ENCODE data around the gene EXOG.
A peak's percentile ranks its signal among the peaks of the same experiment; 100 is the strongest.

EXOG gene

DNA sequence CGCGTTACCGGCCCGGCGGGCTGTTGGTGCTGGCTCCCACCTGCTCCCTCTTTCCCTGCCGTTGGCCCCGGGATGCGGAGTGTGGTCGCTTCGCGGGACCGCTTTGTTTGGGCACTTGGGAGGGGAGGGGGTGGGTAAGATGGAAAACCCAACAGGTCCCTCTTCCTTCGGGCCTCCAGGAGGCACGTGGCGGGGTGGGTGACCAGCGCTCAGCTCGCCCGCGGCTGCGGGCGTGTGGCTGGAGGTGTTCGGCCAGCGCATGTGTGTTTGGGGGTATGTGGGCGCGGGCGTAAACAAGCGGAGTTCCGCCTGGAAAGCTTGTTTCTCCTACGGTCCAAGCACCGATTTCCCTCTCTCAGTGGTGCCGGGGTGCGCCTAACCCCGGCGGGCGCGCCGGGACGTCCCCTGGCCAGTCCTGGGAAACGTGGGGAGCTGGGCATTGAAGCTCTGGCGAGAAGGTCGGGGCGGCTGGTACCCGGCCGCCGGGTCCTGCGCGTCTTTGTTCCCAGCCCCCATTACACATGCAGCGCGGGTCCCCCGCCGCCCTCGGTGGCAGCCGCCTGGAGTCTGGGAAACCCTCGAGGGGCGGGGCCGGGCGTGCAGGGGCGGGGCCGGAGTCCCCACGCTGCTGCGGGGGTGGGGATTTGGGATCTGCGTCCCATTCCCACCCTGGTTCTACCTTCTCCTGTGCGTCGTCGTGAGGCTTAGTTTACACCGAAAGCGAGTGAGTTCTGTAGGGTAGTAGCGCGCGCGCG lies 41.1 kb upstream of the EXOG start:
- H3K4me2 ChIP-seq (ENCODE audit: low read depth, low read length), result peak overlapping the region; percentile 98

DNA sequence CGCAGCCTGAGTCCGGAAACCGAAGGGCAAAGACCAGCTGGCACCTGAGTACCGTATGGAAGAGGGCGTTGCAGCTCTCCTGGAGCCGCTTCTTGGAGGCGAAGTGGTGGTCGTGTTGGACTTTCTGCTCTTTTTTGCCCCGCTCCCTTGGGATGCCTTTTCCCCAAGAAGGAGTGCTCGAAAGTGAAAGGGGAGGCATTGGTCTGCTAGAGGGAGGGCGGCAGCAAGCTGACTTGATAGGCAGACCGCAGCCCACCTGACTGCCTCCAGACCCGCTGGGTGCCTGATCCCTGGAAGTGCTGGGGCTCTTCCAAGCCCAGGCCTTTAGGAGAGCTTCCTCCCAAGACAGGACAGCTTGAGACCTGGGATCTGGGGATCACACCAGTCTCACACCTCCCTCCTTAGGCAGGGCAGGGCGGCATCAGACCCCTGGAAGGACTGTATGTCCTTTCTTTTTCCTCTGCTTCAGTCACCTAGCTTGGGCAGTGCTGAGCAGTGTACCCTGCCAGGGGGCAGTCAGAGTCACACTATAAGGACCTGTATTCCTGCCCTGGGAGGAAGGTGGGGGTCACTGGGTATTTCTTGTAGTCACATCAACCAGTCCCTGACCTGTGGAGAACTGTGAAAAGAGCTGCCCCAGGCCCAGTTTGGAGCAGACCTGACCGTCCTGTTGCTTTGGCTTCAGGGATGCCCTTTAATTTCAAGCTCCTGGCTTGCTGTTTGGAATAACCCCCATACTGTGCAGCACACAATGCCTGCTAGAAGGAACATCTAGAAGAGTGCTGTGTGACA lies 40.3 kb upstream of the EXOG start:
- TF ChIP-seq EZH2phosphoT487 (IDR thresholded peaks at IDR 0.05; ENCODE audit: low read length) (no peak), EZH2 (optimal IDR thresholded peaks at IDR 0.05; ENCODE audit: low read depth, low read length) (no peak)
- TF ChIP-seq, protein P1, sequence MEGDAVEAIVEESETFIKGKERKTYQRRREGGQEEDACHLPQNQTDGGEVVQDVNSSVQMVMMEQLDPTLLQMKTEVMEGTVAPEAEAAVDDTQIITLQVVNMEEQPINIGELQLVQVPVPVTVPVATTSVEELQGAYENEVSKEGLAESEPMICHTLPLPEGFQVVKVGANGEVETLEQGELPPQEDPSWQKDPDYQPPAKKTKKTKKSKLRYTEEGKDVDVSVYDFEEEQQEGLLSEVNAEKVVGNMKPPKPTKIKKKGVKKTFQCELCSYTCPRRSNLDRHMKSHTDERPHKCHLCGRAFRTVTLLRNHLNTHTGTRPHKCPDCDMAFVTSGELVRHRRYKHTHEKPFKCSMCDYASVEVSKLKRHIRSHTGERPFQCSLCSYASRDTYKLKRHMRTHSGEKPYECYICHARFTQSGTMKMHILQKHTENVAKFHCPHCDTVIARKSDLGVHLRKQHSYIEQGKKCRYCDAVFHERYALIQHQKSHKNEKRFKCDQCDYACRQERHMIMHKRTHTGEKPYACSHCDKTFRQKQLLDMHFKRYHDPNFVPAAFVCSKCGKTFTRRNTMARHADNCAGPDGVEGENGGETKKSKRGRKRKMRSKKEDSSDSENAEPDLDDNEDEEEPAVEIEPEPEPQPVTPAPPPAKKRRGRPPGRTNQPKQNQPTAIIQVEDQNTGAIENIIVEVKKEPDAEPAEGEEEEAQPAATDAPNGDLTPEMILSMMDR (IDR thresholded peaks at IDR 0.05; ENCODE audit: low read length), result no peak
- Histone ChIP-seq H3K9me3 (replicated peaks; ENCODE audit: insufficient read depth, low read length) (no peaks in the 10 kb centered on the region), H3K9ac (ENCODE audit: low read length) (peak overlapping the region; percentile 74; the same call in 1 of the 2 replicates), H3K9me2 (replicated peaks; ENCODE audit: insufficient read depth, low read length) (no peaks in the 10 kb centered on the region), H3K79me2 (ENCODE audit: low read length) (peaks cover 38% of the 10 kb centered on the region), H3K36me3 (replicated peaks; ENCODE audit: insufficient read depth, low read length) (no peaks in the 10 kb centered on the region), H3K4me3 (ENCODE audit: low read length) (peak overlapping the region; percentile 80), H3K27me3 (replicated peaks; ENCODE audit: insufficient read depth, low read length) (no peaks in the 10 kb centered on the region), H2AFZ (ENCODE audit: low read length) (peak overlapping the region; percentile 86), H3K4me2 (ENCODE audit: low read depth, low read length) (peak overlapping the region; percentile 98), H3K4me1 (ENCODE audit: low read length) (peaks cover 5% of the 10 kb centered on the region), H3F3A (ENCODE audit: insufficient read depth, low read length) (no peaks in the 10 kb centered on the region), H4K20me1 (ENCODE audit: insufficient read depth, low read length) (no peaks in the 10 kb centered on the region), H3K27ac (ENCODE audit: low read length) (no peak overlapping the region)
- no peak for DNase-seq

More for the DNA sequence above, 41.1 kb upstream of the EXOG start:
- Histone ChIP-seq H3K4me1 (ENCODE audit: low read length) (peaks cover 5% of the 10 kb centered on the region), H3K36me3 (replicated peaks; ENCODE audit: insufficient read depth, low read length) (no peaks in the 10 kb centered on the region), H3K9me2 (replicated peaks; ENCODE audit: insufficient read depth, low read length) (no peaks in the 10 kb centered on the region), H3K4me3 (ENCODE audit: low read length) (peak overlapping the region; percentile 80), H3K27me3 (replicated peaks; ENCODE audit: insufficient read depth, low read length) (no peaks in the 10 kb centered on the region), H3K79me2 (ENCODE audit: low read length) (peaks cover 37% of the 10 kb centered on the region), H4K20me1 (ENCODE audit: insufficient read depth, low read length) (no peaks in the 10 kb centered on the region), H2AFZ (ENCODE audit: low read length) (peak overlapping the region; percentile 86), H3K9ac (ENCODE audit: low read length) (peak overlapping the region; percentile 74), H3K27ac (ENCODE audit: low read length) (no peak overlapping the region), H3F3A (ENCODE audit: insufficient read depth, low read length) (no peaks in the 10 kb centered on the region), H3K9me3 (replicated peaks; ENCODE audit: insufficient read depth, low read length) (no peaks in the 10 kb centered on the region)
- peak; percentile 63 for DNase-seq
- TF ChIP-seq, protein P1 (IDR thresholded peaks at IDR 0.05; ENCODE audit: low read length), result no peak

DNA sequence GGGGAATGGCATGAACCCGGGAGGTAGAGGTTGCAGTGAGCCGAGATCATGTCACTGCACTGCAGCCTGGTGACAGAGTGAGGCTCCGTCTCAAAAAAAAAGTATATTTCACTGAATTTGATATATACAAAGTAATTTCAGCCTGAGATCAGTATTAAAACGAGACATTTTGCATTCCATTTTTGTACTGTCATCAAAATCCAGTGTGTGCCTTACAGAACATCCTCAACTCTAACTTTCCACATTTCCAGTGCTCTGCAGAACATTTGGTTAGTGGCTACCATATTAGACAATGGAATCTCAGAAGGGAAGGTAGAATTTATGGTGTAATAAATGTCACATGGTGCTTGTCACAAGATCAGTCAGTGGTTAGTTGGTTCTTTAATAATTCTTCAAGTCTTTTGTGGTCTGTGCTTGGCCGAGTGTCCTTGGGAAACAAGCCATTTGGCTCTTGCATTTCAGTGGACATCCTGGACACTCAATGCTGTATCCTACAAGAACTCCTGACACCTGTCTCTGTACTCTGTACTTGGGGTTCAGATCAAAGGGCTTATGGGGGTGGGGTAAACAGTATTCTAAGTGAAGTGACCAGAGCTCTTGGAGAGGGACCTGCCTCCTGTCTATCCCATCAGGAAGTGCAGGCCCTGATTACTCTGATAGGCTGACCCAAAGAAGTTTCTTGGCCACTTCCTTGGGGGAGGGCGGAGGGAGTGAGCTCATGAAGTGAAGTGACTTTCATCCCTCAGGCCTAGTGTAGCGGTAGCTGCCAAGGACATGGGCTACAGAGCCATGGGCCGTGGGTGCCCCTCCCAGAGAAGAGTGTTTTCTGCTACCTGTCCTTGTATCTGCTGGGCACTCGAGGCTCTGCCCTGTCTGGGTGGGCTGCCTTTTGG lies 38.8 kb upstream of the EXOG start:
- H2AFZ ChIP-seq (ENCODE audit: low read length), result no peak overlapping the region
- H3K36me3 ChIP-seq (replicated peaks; ENCODE audit: insufficient read depth, low read length), result no peaks in the 10 kb centered on the region
- H3K4me1 ChIP-seq (ENCODE audit: low read length), result peaks cover 5% of the 10 kb centered on the region
- H4K20me1 ChIP-seq (ENCODE audit: insufficient read depth, low read length), result no peaks in the 10 kb centered on the region
- no peak overlapping the region for H3K4me2 ChIP-seq (ENCODE audit: low read depth, low read length)
- H3F3A ChIP-seq (ENCODE audit: insufficient read depth, low read length), result no peaks in the 10 kb centered on the region
- no peak overlapping the region for H3K4me3 ChIP-seq (ENCODE audit: low read length)
- H3K9ac ChIP-seq (ENCODE audit: low read length), result no peak overlapping the region
- peaks cover 46% of the 10 kb centered on the region for H3K79me2 ChIP-seq (ENCODE audit: low read length)
- H3K27ac ChIP-seq (ENCODE audit: low read length), result no peak overlapping the region
- no peaks in the 10 kb centered on the region for H3K9me3 ChIP-seq (replicated peaks; ENCODE audit: insufficient read depth, low read length)
- TF ChIP-seq EZH2phosphoT487 (IDR thresholded peaks at IDR 0.05; ENCODE audit: low read length) (no peak), EZH2 (optimal IDR thresholded peaks at IDR 0.05; ENCODE audit: low read depth, low read length) (no peak)
- TF ChIP-seq, protein P1 (IDR thresholded peaks at IDR 0.05; ENCODE audit: low read length), result no peak
- H3K9me2 ChIP-seq (replicated peaks; ENCODE audit: insufficient read depth, low read length), result no peaks in the 10 kb centered on the region
- H3K27me3 ChIP-seq (replicated peaks; ENCODE audit: insufficient read depth, low read length), result no peaks in the 10 kb centered on the region
- DNase-seq, result no peak

Data from MM.1S (cell line).